ENCODE results near the gene CTSH. TPM values are rescaled to one million over a fixed set of nuclear protein-coding genes. Genes with fewer than 3 reads are reported as not detected.

Gene CTSH
- polyA plus RNA-seq, 1 donor (not counting 4 experiments of a cell fraction or from before 2014, with no cell fraction given) = 23.0 TPM

DNA sequence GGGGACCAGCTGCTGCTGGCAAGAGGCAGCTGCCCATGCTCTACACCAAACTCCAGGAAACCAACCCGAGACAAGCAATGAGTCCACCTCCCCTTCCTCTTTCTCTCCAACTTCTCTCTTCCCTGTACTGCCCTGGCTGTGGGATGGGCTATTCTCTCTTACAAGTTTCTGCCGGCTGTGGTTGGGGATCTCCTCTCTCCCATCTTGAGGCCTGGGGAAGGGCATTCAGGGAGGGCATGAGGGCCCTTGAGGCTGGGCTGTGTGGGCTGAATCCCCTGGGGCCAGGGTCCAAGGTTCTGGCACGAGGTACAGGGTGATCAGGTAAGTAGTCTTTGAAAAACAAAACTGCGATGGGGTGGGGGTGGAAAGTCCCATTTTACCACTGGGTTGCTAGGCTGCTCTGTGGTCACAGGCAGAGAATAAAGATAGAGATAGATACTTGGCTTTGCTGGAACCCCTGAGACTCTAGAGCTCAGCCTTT, 32.3 kb upstream of the CTSH start:
- DNase-seq (ENCODE audit: low read depth, low spot score) (no peak), FAIRE-seq (no peak)
- Histone ChIP-seq H3K4me1 (ENCODE audit: control insufficient read depth, extremely low read depth, insufficient read depth, low read length) (peaks cover 5% of the 10 kb centered on the region), H3K27me3 (ENCODE audit: control insufficient read depth, extremely low read depth, insufficient read depth, low read length) (no peaks in the 10 kb centered on the region), H2AFZ (ENCODE audit: control insufficient read depth, low read length) (no peak overlapping the region), H3K27ac (ENCODE audit: control insufficient read depth, insufficient read depth, low read length) (no peak overlapping the region), H3K9me1 (ENCODE audit: control insufficient read depth, extremely low read depth, insufficient read depth, low read length) (no peaks in the 10 kb centered on the region), H3K79me2 (ENCODE audit: control insufficient read depth, insufficient read depth, low read length) (no peaks in the 10 kb centered on the region), H3K36me3 (ENCODE audit: control insufficient read depth in 2 of 2, extremely low read depth in 1 of 2, insufficient read depth in 2 of 2, low read length in 2 of 2) (no peaks in the 10 kb centered on the region), H4K20me1 (ENCODE audit: control insufficient read depth, extremely low read depth, insufficient read depth, low read length) (no peaks in the 10 kb centered on the region), H3K9ac (ENCODE audit: control insufficient read depth, extremely low read depth, insufficient read depth, low read length) (no peak overlapping the region), H3K4me2 (ENCODE audit: control insufficient read depth, extremely low read depth, insufficient read depth, low read depth, low read length) (no peak overlapping the region), H3K9me3 (ENCODE audit: control insufficient read depth, low read depth, low read length) (no peaks in the 10 kb centered on the region), H3K4me3 (ENCODE audit: control insufficient read depth in 2 of 3, extremely low read depth in 1 of 3, insufficient read depth in 2 of 3, low read depth in 1 of 3, low read length in 3 of 3) (no peak overlapping the region)
- TF ChIP-seq EZH2 (IDR thresholded peaks at IDR 0.05; ENCODE audit: low read length) = no peak
- TF ChIP-seq, protein P1, sequence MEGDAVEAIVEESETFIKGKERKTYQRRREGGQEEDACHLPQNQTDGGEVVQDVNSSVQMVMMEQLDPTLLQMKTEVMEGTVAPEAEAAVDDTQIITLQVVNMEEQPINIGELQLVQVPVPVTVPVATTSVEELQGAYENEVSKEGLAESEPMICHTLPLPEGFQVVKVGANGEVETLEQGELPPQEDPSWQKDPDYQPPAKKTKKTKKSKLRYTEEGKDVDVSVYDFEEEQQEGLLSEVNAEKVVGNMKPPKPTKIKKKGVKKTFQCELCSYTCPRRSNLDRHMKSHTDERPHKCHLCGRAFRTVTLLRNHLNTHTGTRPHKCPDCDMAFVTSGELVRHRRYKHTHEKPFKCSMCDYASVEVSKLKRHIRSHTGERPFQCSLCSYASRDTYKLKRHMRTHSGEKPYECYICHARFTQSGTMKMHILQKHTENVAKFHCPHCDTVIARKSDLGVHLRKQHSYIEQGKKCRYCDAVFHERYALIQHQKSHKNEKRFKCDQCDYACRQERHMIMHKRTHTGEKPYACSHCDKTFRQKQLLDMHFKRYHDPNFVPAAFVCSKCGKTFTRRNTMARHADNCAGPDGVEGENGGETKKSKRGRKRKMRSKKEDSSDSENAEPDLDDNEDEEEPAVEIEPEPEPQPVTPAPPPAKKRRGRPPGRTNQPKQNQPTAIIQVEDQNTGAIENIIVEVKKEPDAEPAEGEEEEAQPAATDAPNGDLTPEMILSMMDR (optimal IDR thresholded peaks at IDR 0.05 in 1 of 3, IDR thresholded peaks at IDR 0.05 in 1 of 3, conservative IDR thresholded peaks at IDR 0.05 in 1 of 3; ENCODE audit: extremely low read depth in 1 of 3, insufficient read depth in 2 of 3, low read length in 3 of 3) = no peak
- dilution Hi-C loops (cut with MboI; ENCODE audit: extremely low pct_ligation_motif_present, low sequenced_read_pairs) = no loop called here

DNA sequence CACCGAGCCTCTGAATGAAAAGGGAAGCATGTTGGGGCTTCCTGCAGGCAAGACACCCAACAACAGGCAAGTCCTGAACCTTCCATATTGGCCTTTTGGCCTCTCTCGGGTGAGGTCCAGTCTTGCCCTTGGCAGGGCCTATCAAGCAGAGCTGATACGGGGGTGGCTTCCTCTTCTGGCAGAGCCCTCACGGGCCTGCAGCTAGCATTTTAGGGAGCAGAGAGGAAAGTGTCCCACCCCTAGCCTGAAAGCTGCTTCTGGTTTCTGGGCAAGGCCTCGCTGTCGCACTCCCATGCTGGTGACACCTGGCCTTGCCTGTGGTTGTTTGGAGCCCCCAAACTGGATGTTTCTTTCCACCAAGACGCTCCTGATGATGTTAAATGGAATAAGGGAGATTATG, 31.8 kb upstream of the CTSH start:
- H3K36me3 ChIP-seq (ENCODE audit: control insufficient read depth in 2 of 2, extremely low read depth in 1 of 2, insufficient read depth in 2 of 2, low read length in 2 of 2) = no peaks in the 10 kb centered on the region
- no peak overlapping the region for H3K4me2 ChIP-seq (ENCODE audit: control insufficient read depth, extremely low read depth, insufficient read depth, low read depth, low read length)
- no peaks in the 10 kb centered on the region for H3K27me3 ChIP-seq (ENCODE audit: control insufficient read depth, extremely low read depth, insufficient read depth, low read length)
- H3K27ac ChIP-seq (ENCODE audit: control insufficient read depth, insufficient read depth, low read length) = no peak overlapping the region
- DNase-seq (ENCODE audit: low read depth, low spot score) (no peak), FAIRE-seq (no peak)
- H3K79me2 ChIP-seq (ENCODE audit: control insufficient read depth, insufficient read depth, low read length) = no peaks in the 10 kb centered on the region
- H4K20me1 ChIP-seq (ENCODE audit: control insufficient read depth, extremely low read depth, insufficient read depth, low read length) = no peaks in the 10 kb centered on the region
- H2AFZ ChIP-seq (ENCODE audit: control insufficient read depth, low read length) = no peak overlapping the region
- H3K9ac ChIP-seq (ENCODE audit: control insufficient read depth, extremely low read depth, insufficient read depth, low read length) = no peak overlapping the region
- no peaks in the 10 kb centered on the region for H3K9me3 ChIP-seq (ENCODE audit: control insufficient read depth, low read depth, low read length)
- H3K4me1 ChIP-seq (ENCODE audit: control insufficient read depth, extremely low read depth, insufficient read depth, low read length) = peaks cover 5% of the 10 kb centered on the region
- dilution Hi-C loops (cut with MboI; ENCODE audit: extremely low pct_ligation_motif_present, low sequenced_read_pairs) = no loop called here
- H3K9me1 ChIP-seq (ENCODE audit: control insufficient read depth, extremely low read depth, insufficient read depth, low read length) = no peaks in the 10 kb centered on the region
- H3K4me3 ChIP-seq (ENCODE audit: control insufficient read depth in 2 of 3, extremely low read depth in 1 of 3, insufficient read depth in 2 of 3, low read depth in 1 of 3, low read length in 3 of 3) = no peak overlapping the region
- TF ChIP-seq, protein P1 (optimal IDR thresholded peaks at IDR 0.05 in 1 of 3, IDR thresholded peaks at IDR 0.05 in 1 of 3, conservative IDR thresholded peaks at IDR 0.05 in 1 of 3; ENCODE audit: extremely low read depth in 1 of 3, insufficient read depth in 2 of 3, low read length in 3 of 3) = no peak
- TF ChIP-seq EZH2 (IDR thresholded peaks at IDR 0.05; ENCODE audit: low read length) = no peak

Measured in keratinocyte (primary cell).